IMR-90 (cell line): ENCODE data around the gene ARFIP1. TPM values are rescaled to one million over a fixed set of nuclear protein-coding genes. Genes with fewer than 3 reads are reported as not detected.

Experiments
- ATAC-seq: fragments of 200-7000 bp; cut with Tn5 transposase; 2 replicates; pipeline ENCODE4 v1.9.1; 2020; ENCODE audit warnings: low read depth, mild to moderate bottlenecking, moderate library complexity
- BruUV-seq: library from RNA; stranded (reverse); fragments of 400-500 nt; replicated peaks from 2 replicates; lab custom pipeline; 2021; lab: Mats Ljungman, UMichigan
- CTCF ChIA-PET: fragments of 300-600 bp; formaldehyde crosslinking; extraction: SDS; loops from one replicate; lab custom pipeline; 2021; ENCODE audit warnings: antibody characterized with exemption; lab: Yijun Ruan, JAX
- POLR2A ChIA-PET: fragments of 300-600 bp; sonication (Branson Sonifier 250); formaldehyde crosslinking; loops from one replicate; lab custom pipeline; 2022; ENCODE audit warnings: antibody characterized with exemption; ENCODE audit not compliant: unreplicated experiment; lab: Charles Lee
- DNase-seq: peaks from one replicate; pipeline ENCODE4 v3.0.0; 2013
- H2AFZ ChIP-seq: replicated peaks from 2 replicates; pipeline ENCODE3; 2013; ENCODE audit warnings: low read length, mild to moderate bottlenecking; ENCODE audit not compliant: poor library complexity
- H2AK5ac ChIP-seq: 2 replicates; pipeline ENCODE4 v1.6.1; 2013; ENCODE audit warnings: low read depth, low read length, inconsistent platforms
- H2AK9ac ChIP-seq: replicated peaks from 2 replicates; pipeline ENCODE3; 2013; ENCODE audit warnings: mild to moderate bottlenecking, low read depth, low read length, moderate library complexity; ENCODE audit not compliant: poor library complexity
- H2BK120ac ChIP-seq: 2 replicates; pipeline ENCODE4 v1.6.1; 2013; ENCODE audit warnings: low read depth, low read length, inconsistent platforms
- H2BK15ac ChIP-seq: 3 replicates; pipeline ENCODE4 v1.6.1; 2013; ENCODE audit warnings: low read depth, low read length, inconsistent platforms
- H2BK20ac ChIP-seq: 2 replicates; pipeline ENCODE4 v1.6.1; 2013; ENCODE audit warnings: low read depth, mild to moderate bottlenecking, inconsistent platforms, low read length, moderate library complexity
- H2BK5ac ChIP-seq: 2 replicates; pipeline ENCODE4 v1.6.1; 2013; ENCODE audit warnings: mild to moderate bottlenecking, low read depth, low read length, inconsistent platforms; ENCODE audit not compliant: poor library complexity, severe bottlenecking
- H3K14ac ChIP-seq: replicated peaks from 2 replicates; pipeline ENCODE4 v1.6.1; 2013; ENCODE audit warnings: low read depth, low read length, inconsistent platforms
- H3K18ac ChIP-seq: 2 replicates; pipeline ENCODE4 v1.6.1; 2013; ENCODE audit warnings: low read depth, low read length, control low read depth
- H3K23ac ChIP-seq: 2 replicates; pipeline ENCODE4 v1.6.1; 2013; ENCODE audit warnings: low read depth, low read length, inconsistent platforms
- H3K27ac ChIP-seq: 2 replicates; pipeline ENCODE4 v1.5.1; 2013; ENCODE audit warnings: mild to moderate bottlenecking, control low read depth, low read length; ENCODE audit not compliant: insufficient read depth
- H3K27me3 ChIP-seq: 2 replicates; pipeline ENCODE4 v1.6.1; 2013; ENCODE audit warnings: low read length; ENCODE audit not compliant: control insufficient read depth, insufficient read depth
- H3K36me3 ChIP-seq: 2 replicates; pipeline ENCODE4 v1.6.1; 2013; ENCODE audit warnings: low read length, mixed read lengths; ENCODE audit not compliant: control insufficient read depth, insufficient read depth
- H3K4ac ChIP-seq: 2 replicates; pipeline ENCODE4 v1.6.1; 2013; ENCODE audit warnings: low read depth, low read length, inconsistent platforms
- H3K4me1 ChIP-seq: 2 replicates; pipeline ENCODE4 v1.6.1; 2013; ENCODE audit warnings: low read length, mixed read lengths; ENCODE audit not compliant: control insufficient read depth, insufficient read depth
- H3K4me2 ChIP-seq: 2 replicates; pipeline ENCODE4 v1.6.1; 2013; ENCODE audit warnings: low read depth, mild to moderate bottlenecking, control low read depth, low read length, moderate library complexity
- H3K4me3 ChIP-seq: 2 replicates; pipeline ENCODE4 v1.5.1; 2013; ENCODE audit warnings: low read depth, mild to moderate bottlenecking, control low read depth, low read length, moderate library complexity; ENCODE audit not compliant: insufficient read depth
- H3K56ac ChIP-seq: 2 replicates; pipeline ENCODE4 v1.6.1; 2013; ENCODE audit warnings: low read length, inconsistent platforms; ENCODE audit not compliant: insufficient read depth; ENCODE audit errors: extremely low read depth
- H3K79me1 ChIP-seq, 2 experiments: 2 replicates each; pipeline ENCODE4 v1.6.1; 2013; ENCODE audit warnings: low read length in 2 of 2, inconsistent platforms in 1 of 2, low read depth in 1 of 2
- H3K9ac ChIP-seq: 2 replicates; pipeline ENCODE4 v1.6.1; 2013; ENCODE audit warnings: low read depth, low read length, control low read depth
- H3K9me1 ChIP-seq: 2 replicates; pipeline ENCODE4 v1.6.1; 2013; ENCODE audit warnings: low read length, inconsistent platforms; ENCODE audit not compliant: insufficient read depth
- H3K9me3 ChIP-seq: 2 replicates; pipeline ENCODE4 v1.6.1; 2013; ENCODE audit warnings: low read length; ENCODE audit not compliant: control insufficient read depth, insufficient read depth
- H4K20me1 ChIP-seq: 2 replicates; pipeline ENCODE4 v1.6.1; 2013; ENCODE audit warnings: low read length, inconsistent platforms; ENCODE audit not compliant: insufficient read depth
- H4K5ac ChIP-seq: 2 replicates; pipeline ENCODE4 v1.6.1; 2013; ENCODE audit warnings: mild to moderate bottlenecking, low read depth, low read length, control low read depth
- H4K8ac ChIP-seq, 2 experiments: 2 replicates each; pipeline ENCODE4 v1.6.1; 2013; ENCODE audit warnings: low read depth in 2 of 2, low read length in 2 of 2, control low read depth in 1 of 2, inconsistent platforms in 1 of 2
- H4K91ac ChIP-seq: 2 replicates; pipeline ENCODE4 v1.6.1; 2013; ENCODE audit warnings: low read depth, low read length, inconsistent platforms; ENCODE audit not compliant: insufficient read depth
- BHLHE40 ChIP-seq: fragments of 150-350 bp; IDR thresholded peaks from 2 replicates; pipeline ENCODE4 v1.6.1; 2016; ENCODE audit warnings: mild to moderate bottlenecking, low read depth, low read length
- CEBPB ChIP-seq: IDR thresholded peaks from 2 replicates; pipeline ENCODE4 v1.6.1; 2012; ENCODE audit warnings: low read depth, low read length, improper control_type of control experiment
- CHD1 ChIP-seq: IDR thresholded peaks from 2 replicates; pipeline ENCODE4 v1.6.1; 2012; ENCODE audit warnings: low read depth, low read length, improper control_type of control experiment
- CTCF ChIP-seq: conservative IDR thresholded peaks from 2 replicates; pipeline ENCODE4 v1.5.1; 2012; ENCODE audit warnings: mild to moderate bottlenecking, low read depth, low read length, improper control_type of control experiment
- FOS ChIP-seq: fragments of 150-350 bp; IDR thresholded peaks from 2 replicates; pipeline ENCODE4 v1.6.1; 2016; ENCODE audit warnings: low read depth, low read length
- MAFK ChIP-seq: IDR thresholded peaks from 2 replicates; pipeline ENCODE4 v1.6.1; 2012; ENCODE audit warnings: low read depth, low read length, improper control_type of control experiment
- MAZ ChIP-seq: IDR thresholded peaks from 2 replicates; pipeline ENCODE4 v1.6.1; 2012; ENCODE audit warnings: low read depth, mild to moderate bottlenecking, low read length, improper control_type of control experiment, moderate library complexity, borderline replicate concordance
- MXI1 ChIP-seq: IDR thresholded peaks from 2 replicates; pipeline ENCODE4 v1.6.1; 2012; ENCODE audit warnings: low read depth, mild to moderate bottlenecking, low read length, moderate library complexity, borderline replicate concordance
- NFE2L2 ChIP-seq: fragments of 150-350 bp; IDR thresholded peaks from 2 replicates; pipeline ENCODE4 v1.6.1; 2016; ENCODE audit warnings: low read depth, mild to moderate bottlenecking, low read length
- POLR2A ChIP-seq: IDR thresholded peaks from 2 replicates; pipeline ENCODE4 v1.6.1; 2012; ENCODE audit warnings: mild to moderate bottlenecking, low read depth, low read length
- RAD21 ChIP-seq: IDR thresholded peaks from 2 replicates; pipeline ENCODE4 v1.6.1; 2012; ENCODE audit warnings: low read length, improper control_type of control experiment
- SMC3 ChIP-seq: fragments of 150-350 bp; IDR thresholded peaks from 2 replicates; pipeline ENCODE4 v1.6.1; 2016; ENCODE audit warnings: low read depth, mild to moderate bottlenecking, antibody characterized with exemption, low read length, moderate library complexity
- dilution Hi-C: fragments of 300-500 bp; cut with HindIII; formaldehyde crosslinking; loops from one replicate; pipeline ENCODE4 v1.14.3; 2018; ENCODE audit warnings: low sequenced_read_pairs; ENCODE audit not compliant: unreplicated experiment
- in situ Hi-C: fragments of 300-500 bp; cut with MboI; formaldehyde crosslinking; loops from 3 replicates; pipeline ENCODE4 v1.14.3; 2019; ENCODE audit warnings: low sequenced_read_pairs, inconsistent platforms, mixed read lengths
- intact Hi-C: fragments of 100-400 bp; cut with micrococcal nuclease; formaldehyde crosslinking; loops from 2 replicates; pipeline ENCODE4 v1.10.0; 2022
- polyA plus RNA-seq, 3 experiments: library from polyadenylated mRNA; depleted of rRNA; stranded (reverse); fragments of >200 nt; gene quantifications; 2 replicates each; pipeline ENCODE4 v1.2.3, GENCODE V29; 2012; ENCODE audit warnings: low replicate concordance in 1 of 3
- total RNA-seq: library from RNA; depleted of rRNA; stranded (reverse); fragments of >200 nt; gene quantifications from 2 replicates; pipeline ENCODE4 v1.2.3, GENCODE V29; 2012
- TF ChIP-seq, protein P1 (sequence below): fragments of 150-350 bp; IDR thresholded peaks from 2 replicates; pipeline ENCODE4 v1.6.1; 2016; ENCODE audit warnings: low read depth, mild to moderate bottlenecking, low read length, moderate library complexity, borderline replicate concordance
- TF ChIP-seq, protein P2 (sequence below): fragments of 150-350 bp; IDR thresholded peaks from 2 replicates; pipeline ENCODE4 v1.6.1; 2017; ENCODE audit warnings: mild to moderate bottlenecking, antibody characterized with exemption, low read length, low read depth

ARFIP1 gene
- total and polyA plus RNA-seq, 2 of the 4 experiments (the other 2 are of a cell fraction) = 12.7 to 30.5 TPM

DNA sequence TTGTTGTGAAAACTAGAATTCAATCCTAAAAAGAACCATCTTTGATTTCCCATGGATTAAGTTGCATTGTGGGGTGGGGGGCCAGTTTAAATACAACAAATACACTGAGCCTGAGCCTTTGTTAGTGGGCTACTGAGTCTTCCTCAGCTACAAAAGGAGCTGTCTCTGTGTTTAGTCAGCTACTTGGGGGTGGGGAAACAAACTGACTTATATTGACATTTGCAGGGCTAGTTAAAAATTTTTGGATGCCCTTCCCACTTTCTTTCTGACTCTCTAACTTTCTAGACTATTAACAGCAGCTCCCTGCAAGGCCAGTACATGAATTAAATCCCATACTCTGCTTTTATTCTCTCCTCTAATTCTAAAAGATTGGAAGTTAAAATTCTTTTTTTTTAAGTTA, 123.9 kb downstream of the ARFIP1 start:
- TF ChIP-seq CHD1 (no peak), MAZ (no peak), MAFK (no peak), CEBPB (no peak), SMC3 (no peak), MXI1 (no peak), NFE2L2 (no peak), CTCF (no peak), BHLHE40 (no peak), FOS (no peak), RAD21 (no peak), POLR2A (no peak)
- TF ChIP-seq, protein P1, sequence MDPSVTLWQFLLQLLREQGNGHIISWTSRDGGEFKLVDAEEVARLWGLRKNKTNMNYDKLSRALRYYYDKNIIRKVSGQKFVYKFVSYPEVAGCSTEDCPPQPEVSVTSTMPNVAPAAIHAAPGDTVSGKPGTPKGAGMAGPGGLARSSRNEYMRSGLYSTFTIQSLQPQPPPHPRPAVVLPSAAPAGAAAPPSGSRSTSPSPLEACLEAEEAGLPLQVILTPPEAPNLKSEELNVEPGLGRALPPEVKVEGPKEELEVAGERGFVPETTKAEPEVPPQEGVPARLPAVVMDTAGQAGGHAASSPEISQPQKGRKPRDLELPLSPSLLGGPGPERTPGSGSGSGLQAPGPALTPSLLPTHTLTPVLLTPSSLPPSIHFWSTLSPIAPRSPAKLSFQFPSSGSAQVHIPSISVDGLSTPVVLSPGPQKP = no peak
- TF ChIP-seq, protein P2, sequence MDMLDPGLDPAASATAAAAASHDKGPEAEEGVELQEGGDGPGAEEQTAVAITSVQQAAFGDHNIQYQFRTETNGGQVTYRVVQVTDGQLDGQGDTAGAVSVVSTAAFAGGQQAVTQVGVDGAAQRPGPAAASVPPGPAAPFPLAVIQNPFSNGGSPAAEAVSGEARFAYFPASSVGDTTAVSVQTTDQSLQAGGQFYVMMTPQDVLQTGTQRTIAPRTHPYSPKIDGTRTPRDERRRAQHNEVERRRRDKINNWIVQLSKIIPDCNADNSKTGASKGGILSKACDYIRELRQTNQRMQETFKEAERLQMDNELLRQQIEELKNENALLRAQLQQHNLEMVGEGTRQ = no peak
- Histone ChIP-seq H3K14ac (no peak overlapping the region), H2BK15ac (no peak overlapping the region), H3K36me3 (0 out of 2 replicates have a peak, but pooled peaks cover 1% of the 10 kb centered on the region), H3K9ac (no peak overlapping the region), H2BK20ac (no peak overlapping the region), H2BK120ac (no peak overlapping the region), H4K8ac (no peak overlapping the region), H3K56ac (no peak overlapping the region), H2AFZ (no peak overlapping the region), H3K27ac (no peak overlapping the region), H3K18ac (no peak overlapping the region), H3K4ac (no peak overlapping the region), H2AK5ac (no peak overlapping the region), H4K20me1 (no peaks in the 10 kb centered on the region), H2AK9ac (no peak overlapping the region), H2BK5ac (no peak overlapping the region), H3K9me1 (no peaks in the 10 kb centered on the region), H3K79me1 (no peaks in the 10 kb centered on the region; a peak in 1 of 4 replicates), H3K4me3 (no peak overlapping the region), H3K27me3 (no peaks in the 10 kb centered on the region), H4K91ac (no peak overlapping the region), H3K9me3 (no peaks in the 10 kb centered on the region), H4K5ac (no peak overlapping the region), H3K4me2 (no peak overlapping the region), H3K4me1 (peaks cover 2% of the 10 kb centered on the region; the same call in 1 of the 2 replicates), H3K23ac (no peak overlapping the region)
- intact Hi-C loops = no loop called here
- ChIA-PET POLR2A (no interaction called here), CTCF (no interaction called here)
- ATAC-seq (no peak), DNase-seq (no peak)
- BruUV-seq = no TSS peak
- dilution Hi-C loops = no loop called here
- in situ Hi-C loops = no loop called here
